ENCODE measurements around the gene RAET1E. TPM values are rescaled to one million over a fixed set of nuclear protein-coding genes. Genes with fewer than 3 reads are reported as not detected.
A peak's percentile ranks its signal among the peaks of the same experiment; 100 is the strongest.

Gene RAET1E
- total and polyA plus RNA-seq, 9 of the 15 experiments (the other 6 are each of a cell fraction or from before 2014, with no cell fraction given), result not detected

DNA sequence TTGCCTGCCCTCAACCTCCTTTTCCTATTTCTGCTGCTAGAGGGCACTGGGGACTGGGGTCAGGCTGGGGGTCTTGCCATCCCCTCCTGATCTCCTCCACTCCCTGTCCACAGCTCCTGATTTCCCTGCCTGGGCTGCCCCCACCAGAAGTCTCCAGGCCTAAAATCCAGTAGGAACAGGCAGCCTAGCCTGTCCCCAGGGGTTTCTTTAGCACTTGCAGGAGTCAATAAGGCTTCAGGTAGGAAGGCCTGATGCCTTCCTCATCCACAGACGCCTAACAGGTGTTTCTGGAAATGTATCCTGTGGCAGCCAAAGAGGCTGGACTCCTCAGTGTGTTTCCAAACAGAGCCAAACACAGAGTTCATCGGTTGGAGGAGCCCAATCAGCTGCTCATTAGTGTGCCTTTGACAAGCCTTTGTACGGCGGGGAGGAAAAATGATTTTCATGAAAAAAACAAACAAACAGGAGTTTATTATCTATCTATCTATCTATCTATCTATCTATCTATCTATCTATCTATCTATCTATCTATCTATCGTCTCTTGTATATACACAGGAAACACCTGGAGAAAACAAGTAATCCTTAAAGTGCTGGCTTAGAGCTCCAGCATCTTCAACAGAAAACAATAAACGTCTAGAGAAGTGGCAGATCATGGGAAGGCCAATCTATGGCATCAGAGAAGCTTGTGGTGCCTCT lies 3.7 kb upstream of the RAET1E start:
- H3K27me3 ChIP-seq (ENCODE audit: control insufficient read depth in 2 of 2, insufficient read depth in 2 of 2, low read length in 2 of 2), result peaks cover 45 to 84% of the 10 kb centered on the region in 2 experiments
- POLR2A ChIA-PET, result interaction anchor here (0.6 kb wide), 2 partner anchors 54 to 213 kb away, joined by 3 read pairs; no protein-coding TSS in a partner anchor
- in situ Hi-C loops (cut with MboI), result loop anchor here (25.0 kb wide), 1 partner anchor 864 kb away; no protein-coding TSS in a partner anchor
- TF ChIP-seq ZNF778 (CRISPR knock-in tag; IDR thresholded peaks at IDR 0.05) (no peak), ARNT (IDR thresholded peaks at IDR 0.05) (no peak), BRD4 (IDR thresholded peaks at IDR 0.05) (no peak), GATAD2B (IDR thresholded peaks at IDR 0.05; ENCODE audit: borderline replicate concordance) (0 out of 2 replicates have a peak, but pooled peaks have one; percentile 52), EP300 (IDR thresholded peaks at IDR 0.05; ENCODE audit: low read length) (no peak), HNRNPL (IDR thresholded peaks at IDR 0.05; ENCODE audit: low read depth, low read length) (no peak), KAT2B (IDR thresholded peaks at IDR 0.05; ENCODE audit: low read depth, low read length) (no peak), GATA2 (CRISPR knock-in tag; IDR thresholded peaks at IDR 0.05) (0 out of 2 replicates have a peak, but pooled peaks have one; percentile 17), TFAM (CRISPR knock-in tag; conservative IDR thresholded peaks at IDR 0.05) (no peak), WHSC1 (IDR thresholded peaks at IDR 0.05; ENCODE audit: low read length) (no peak), PCBP1 (IDR thresholded peaks at IDR 0.05; ENCODE audit: low read depth, low read length, poor library complexity, severe bottlenecking) (no peak), HNRNPUL1 (IDR thresholded peaks at IDR 0.05; ENCODE audit: low read length) (no peak), DACH1 (IDR thresholded peaks at IDR 0.05; ENCODE audit: partially characterized antibody) (peak; percentile 97), SMARCC2 (IDR thresholded peaks at IDR 0.05; ENCODE audit: low read depth) (no peak), MBD2 (IDR thresholded peaks at IDR 0.05; ENCODE audit: borderline replicate concordance, low read depth) (no peak), KAT7 (CRISPR knock-in tag; IDR thresholded peaks at IDR 0.05; ENCODE audit: borderline replicate concordance) (no peak), SNRNP70 (optimal IDR thresholded peaks at IDR 0.05; ENCODE audit: low read depth, low read length) (no peak), ZNF232 (CRISPR knock-in tag; IDR thresholded peaks at IDR 0.05) (no peak)
- TF ChIP-seq, protein P1, sequence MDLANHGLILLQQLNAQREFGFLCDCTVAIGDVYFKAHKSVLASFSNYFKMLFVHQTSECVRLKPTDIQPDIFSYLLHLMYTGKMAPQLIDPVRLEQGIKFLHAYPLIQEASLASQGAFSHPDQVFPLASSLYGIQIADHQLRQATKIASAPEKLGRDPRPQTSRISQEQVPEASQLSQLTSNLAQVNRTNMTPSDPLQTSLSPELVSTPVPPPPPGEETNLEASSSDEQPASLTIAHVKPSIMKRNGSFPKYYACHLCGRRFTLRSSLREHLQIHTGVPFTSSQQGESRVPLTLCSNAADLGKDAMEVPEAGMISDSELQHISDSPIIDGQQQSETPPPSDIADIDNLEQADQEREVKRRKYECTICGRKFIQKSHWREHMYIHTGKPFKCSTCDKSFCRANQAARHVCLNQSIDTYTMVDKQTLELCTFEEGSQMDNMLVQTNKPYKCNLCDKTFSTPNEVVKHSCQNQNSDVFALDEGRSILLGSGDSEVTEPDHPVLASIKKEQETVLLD (IDR thresholded peaks at IDR 0.05), result peak; percentile 41; the same call in 1 of the 2 replicates
- TF ChIP-seq, protein P2, sequence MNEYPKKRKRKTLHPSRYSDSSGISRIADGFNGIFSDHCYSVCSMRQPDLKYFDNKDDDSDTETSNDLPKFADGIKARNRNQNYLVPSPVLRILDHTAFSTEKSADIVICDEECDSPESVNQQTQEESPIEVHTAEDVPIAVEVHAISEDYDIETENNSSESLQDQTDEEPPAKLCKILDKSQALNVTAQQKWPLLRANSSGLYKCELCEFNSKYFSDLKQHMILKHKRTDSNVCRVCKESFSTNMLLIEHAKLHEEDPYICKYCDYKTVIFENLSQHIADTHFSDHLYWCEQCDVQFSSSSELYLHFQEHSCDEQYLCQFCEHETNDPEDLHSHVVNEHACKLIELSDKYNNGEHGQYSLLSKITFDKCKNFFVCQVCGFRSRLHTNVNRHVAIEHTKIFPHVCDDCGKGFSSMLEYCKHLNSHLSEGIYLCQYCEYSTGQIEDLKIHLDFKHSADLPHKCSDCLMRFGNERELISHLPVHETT (CRISPR knock-in tag; conservative IDR thresholded peaks at IDR 0.05 in 1 of 2, IDR thresholded peaks at IDR 0.05 in 1 of 2), result no peak

More for the DNA sequence above, 3.7 kb upstream of the RAET1E start:
- no peaks in the 10 kb centered on the region for H4K20me1 ChIP-seq (replicated peaks; ENCODE audit: control insufficient read depth, insufficient read depth, low read length)
- H3K9me1 ChIP-seq (ENCODE audit: control insufficient read depth, insufficient read depth, low read length), result no peaks in the 10 kb centered on the region
- CTCF ChIA-PET (ENCODE audit: low intra/inter-chr PET ratio), result interaction anchor here (0.6 kb wide), 2 partner anchors 22 to 63 kb away, joined by 3 to 4 read pairs; no protein-coding TSS in a partner anchor
- H2AFZ ChIP-seq (ENCODE audit: low read depth, low read length), result no peak overlapping the region
- no peak overlapping the region for H3K4me2 ChIP-seq (ENCODE audit: insufficient read depth, low read length)
- intact Hi-C loops (cut with micrococcal nuclease), result no loop called here
- H3K9ac ChIP-seq (ENCODE audit: insufficient read depth in 1 of 2, low read depth in 2 of 2, low read length in 2 of 2), result no peak overlapping the region
- BruUV-seq (replicated peaks), result no TSS peak
- H3K27ac ChIP-seq (ENCODE audit: extremely low read depth, low read depth, low read length), result no peak overlapping the region
- no peaks in the 10 kb centered on the region for H3K36me3 ChIP-seq (ENCODE audit: control insufficient read depth, insufficient read depth, low read length)
- no peak for DNase-seq (ENCODE audit: extremely low read depth in 1 of 4, low spot score in 3 of 4)
- under 1% methylated on average over 6 of the region's 6 CpGs for WGBS (ENCODE audit: insufficient coverage, low coverage, missing lambda C conversion rate)
- no peak for FAIRE-seq
- no peak overlapping the region for H3K4me3 ChIP-seq
- peaks cover 0 to 6% of the 10 kb centered on the region in 2 experiments; a peak in 1 of 5 replicates for H3K4me1 ChIP-seq (replicated peaks in 1 of 2; ENCODE audit: control insufficient read depth in 2 of 2, insufficient read depth in 2 of 2, low read length in 2 of 2)
- no peak for ATAC-seq
- no peaks in the 10 kb centered on the region for H3K9me3 ChIP-seq (replicated peaks; ENCODE audit: control insufficient read depth, insufficient read depth, low read depth, low read length)
- H3K79me2 ChIP-seq (ENCODE audit: control insufficient read depth, insufficient read depth, low read length), result no peaks in the 10 kb centered on the region

All from K562 (cell line).